ENCODE results near the gene ERBB3.

The ERBB3 gene

GRCh38 chr12:56129206-56129941, 49.4 kb downstream of the ERBB3 start (continued):
- peak; percentile 50; the same call in 1 of the 2 replicates for TF ChIP-seq ZBTB44 (tag by site-specific recombination; IDR thresholded peaks at IDR 0.05)

GRCh38 chr12:56129942-56130495, 50.1 kb downstream of the ERBB3 start:
- Histone ChIP-seq H3K27ac (ENCODE audit: extremely low read depth, low read depth, low read length) (no peak overlapping the region), H3K9me3 (ENCODE audit: control insufficient read depth, insufficient read depth, low read depth, low read length) (no peaks in the 10 kb centered on the region), H3K36me3 (ENCODE audit: control insufficient read depth in 2 of 2, insufficient read depth in 1 of 2, low read length in 2 of 2) (peaks cover 18 to 50% of the 10 kb centered on the region in 2 experiments; a peak in 2 of 3 replicates), H3K4me3 (ENCODE audit: low read depth, low read length) (no peak overlapping the region), H3K4me1 (ENCODE audit: control insufficient read depth, insufficient read depth, low read length) (peaks cover 9% of the 10 kb centered on the region)
- TF ChIP-seq SP2 (tag by site-specific recombination; IDR thresholded peaks at IDR 0.05) (no peak), ZBTB48 (tag by site-specific recombination; IDR thresholded peaks at IDR 0.05) (no peak), IKZF3 (tag by site-specific recombination; IDR thresholded peaks at IDR 0.05) (no peak), ZNF626 (tag by site-specific recombination; IDR thresholded peaks at IDR 0.05) (no peak), ZBTB44 (tag by site-specific recombination; IDR thresholded peaks at IDR 0.05) (no peak), ZNF274 (IDR thresholded peaks at IDR 0.05; ENCODE audit: low read length) (no peak), ZNF274 (tag by site-specific recombination; IDR thresholded peaks at IDR 0.05; ENCODE audit: borderline replicate concordance) (no peak), ZNF664 (tag by site-specific recombination; IDR thresholded peaks at IDR 0.05) (no peak), ATF2 (tag by site-specific recombination; IDR thresholded peaks at IDR 0.05; ENCODE audit: low read depth) (no peak), ZNF114 (tag by site-specific recombination; IDR thresholded peaks at IDR 0.05) (no peak)
- TF ChIP-seq, protein P1, sequence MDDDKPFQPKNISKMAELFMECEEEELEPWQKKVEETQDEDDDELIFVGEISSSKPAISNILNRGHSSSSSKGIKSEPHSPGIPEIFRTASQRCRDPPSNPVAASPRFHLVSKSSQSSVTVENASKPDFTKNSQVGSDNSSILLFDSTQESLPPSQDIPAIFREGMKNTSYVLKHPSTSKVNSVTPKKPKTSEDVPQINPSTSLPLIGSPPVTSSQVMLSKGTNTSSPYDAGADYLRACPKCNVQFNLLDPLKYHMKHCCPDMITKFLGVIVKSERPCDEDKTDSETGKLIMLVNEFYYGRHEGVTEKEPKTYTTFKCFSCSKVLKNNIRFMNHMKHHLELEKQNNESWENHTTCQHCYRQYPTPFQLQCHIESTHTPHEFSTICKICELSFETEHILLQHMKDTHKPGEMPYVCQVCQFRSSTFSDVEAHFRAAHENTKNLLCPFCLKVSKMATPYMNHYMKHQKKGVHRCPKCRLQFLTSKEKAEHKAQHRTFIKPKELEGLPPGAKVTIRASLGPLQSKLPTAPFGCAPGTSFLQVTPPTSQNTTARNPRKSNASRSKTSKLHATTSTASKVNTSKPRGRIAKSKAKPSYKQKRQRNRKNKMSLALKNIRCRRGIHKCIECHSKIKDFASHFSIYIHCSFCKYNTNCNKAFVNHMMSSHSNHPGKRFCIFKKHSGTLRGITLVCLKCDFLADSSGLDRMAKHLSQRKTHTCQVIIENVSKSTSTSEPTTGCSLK (tag by site-specific recombination; IDR thresholded peaks at IDR 0.05): no peak
- CTCF ChIA-PET: interaction anchor here (0.9 to 6.8 kb wide), 2 partner anchors 10 to 60 kb away, joined by 4 to 65 read pairs; partner anchors contain the start of gene SMARCC2
- POLR2A ChIA-PET: interaction anchor here (1.0 to 1.3 kb wide), 2 partner anchors 12 to 14 kb away, joined by 3 read pairs; partner anchors contain the start of gene ZC3H10

DNA sequence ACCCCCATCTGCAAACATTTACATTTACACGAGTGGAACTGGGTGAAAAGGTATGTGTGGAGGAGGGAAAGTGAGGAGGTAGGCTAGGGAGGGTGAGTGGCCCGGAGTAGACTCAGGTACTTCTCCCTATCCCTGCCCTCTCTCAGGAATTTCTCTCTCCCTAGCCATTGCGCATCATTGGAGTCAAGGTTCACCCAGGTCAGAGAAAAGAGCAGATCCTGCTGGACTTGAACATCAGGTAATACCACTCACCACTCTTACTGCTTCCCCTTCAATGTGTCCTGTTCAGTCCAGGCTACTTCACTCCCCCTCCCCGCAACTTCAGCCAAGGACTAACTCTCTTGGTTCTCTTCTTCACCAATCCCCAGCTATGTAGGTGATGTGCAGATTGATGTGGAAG, 50.9 kb downstream of the ERBB3 start:
- Histone ChIP-seq H3K4me1 (ENCODE audit: control insufficient read depth, insufficient read depth, low read length) (peaks cover 9% of the 10 kb centered on the region), H3K9me3 (ENCODE audit: control insufficient read depth, insufficient read depth, low read depth, low read length) (no peaks in the 10 kb centered on the region), H3K4me3 (ENCODE audit: low read depth, low read length) (no peak overlapping the region), H3K36me3 (ENCODE audit: control insufficient read depth in 2 of 2, insufficient read depth in 1 of 2, low read length in 2 of 2) (peaks cover 26 to 55% of the 10 kb centered on the region in 2 experiments; a peak in 2 of 3 replicates), H3K27ac (ENCODE audit: extremely low read depth, low read depth, low read length) (no peak overlapping the region)
- POLR2A ChIA-PET: interaction anchor here (1.3 kb wide), 1 partner anchor 13 kb away, joined by 3 read pairs; no protein-coding TSS in a partner anchor
- CTCF ChIA-PET: interaction anchor here (0.9 kb wide), 1 partner anchor 11 kb away, joined by 4 read pairs; no protein-coding TSS in a partner anchor
- TF ChIP-seq ZNF266 (tag by site-specific recombination; IDR thresholded peaks at IDR 0.05; ENCODE audit: low read depth) (no peak), ZNF354C (tag by site-specific recombination; IDR thresholded peaks at IDR 0.05; ENCODE audit: borderline replicate concordance, low read depth) (no peak), SETDB1 (IDR thresholded peaks at IDR 0.05; ENCODE audit: insufficient read length, low read length) (no peak), ZNF544 (tag by site-specific recombination; IDR thresholded peaks at IDR 0.05) (no peak), ZNF211 (tag by site-specific recombination; IDR thresholded peaks at IDR 0.05; ENCODE audit: low read depth) (no peak), GLI2 (tag by site-specific recombination; IDR thresholded peaks at IDR 0.05; ENCODE audit: borderline replicate concordance, low read depth) (no peak), ZNF23 (tag by site-specific recombination; IDR thresholded peaks at IDR 0.05; ENCODE audit: borderline replicate concordance) (no peak), ZNF423 (tag by site-specific recombination; IDR thresholded peaks at IDR 0.05) (no peak), WT1 (tag by site-specific recombination; IDR thresholded peaks at IDR 0.05) (no peak), ZNF473 (tag by site-specific recombination; IDR thresholded peaks at IDR 0.05) (no peak), ZXDB (tag by site-specific recombination; IDR thresholded peaks at IDR 0.05) (no peak), ZNF791 (tag by site-specific recombination; IDR thresholded peaks at IDR 0.05) (no peak)
- TF ChIP-seq, protein P2, sequence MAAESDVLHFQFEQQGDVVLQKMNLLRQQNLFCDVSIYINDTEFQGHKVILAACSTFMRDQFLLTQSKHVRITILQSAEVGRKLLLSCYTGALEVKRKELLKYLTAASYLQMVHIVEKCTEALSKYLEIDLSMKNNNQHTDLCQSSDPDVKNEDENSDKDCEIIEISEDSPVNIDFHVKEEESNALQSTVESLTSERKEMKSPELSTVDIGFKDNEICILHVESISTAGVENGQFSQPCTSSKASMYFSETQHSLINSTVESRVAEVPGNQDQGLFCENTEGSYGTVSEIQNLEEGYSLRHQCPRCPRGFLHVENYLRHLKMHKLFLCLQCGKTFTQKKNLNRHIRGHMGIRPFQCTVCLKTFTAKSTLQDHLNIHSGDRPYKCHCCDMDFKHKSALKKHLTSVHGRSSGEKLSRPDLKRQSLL (tag by site-specific recombination; IDR thresholded peaks at IDR 0.05): no peak

Data from HEK293 (cell line).